Activated CD4-positive, alpha-beta T cell treated with anti-CD3 and anti-CD28 coated beads for 48 hours (primary cell): ENCODE results near the gene TSC1.
"Not testable (repeated sequence)": the region's sequence is repeated elsewhere in the genome, so short reads cannot be mapped to it uniquely, and the experiment has no call there.

Source experiments
- DNase-seq: peaks from one replicate; pipeline ENCODE4 v3.0.0-alpha.2; 2020

The TSC1 gene

DNA sequence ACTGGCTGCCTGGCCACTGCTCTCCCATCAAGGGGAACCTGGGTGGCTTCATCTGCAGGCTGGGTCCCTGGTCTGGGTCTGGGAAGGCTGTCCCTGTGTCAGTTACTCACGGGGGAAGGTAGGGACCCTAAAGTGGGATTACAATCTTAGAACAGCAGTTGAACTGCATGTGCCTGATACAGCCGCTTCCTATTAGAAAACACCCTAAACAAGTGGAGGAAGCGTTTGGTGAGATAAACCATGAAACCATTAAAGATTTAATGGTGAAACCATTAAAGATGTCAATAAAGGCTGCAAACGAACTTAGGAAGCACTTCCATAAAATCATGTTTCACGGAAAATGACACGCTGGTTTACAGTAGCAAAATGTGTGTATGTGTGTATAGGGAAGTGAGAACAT lies 31.5 kb upstream of the TSC1 start:
- no peak for DNase-seq

DNA sequence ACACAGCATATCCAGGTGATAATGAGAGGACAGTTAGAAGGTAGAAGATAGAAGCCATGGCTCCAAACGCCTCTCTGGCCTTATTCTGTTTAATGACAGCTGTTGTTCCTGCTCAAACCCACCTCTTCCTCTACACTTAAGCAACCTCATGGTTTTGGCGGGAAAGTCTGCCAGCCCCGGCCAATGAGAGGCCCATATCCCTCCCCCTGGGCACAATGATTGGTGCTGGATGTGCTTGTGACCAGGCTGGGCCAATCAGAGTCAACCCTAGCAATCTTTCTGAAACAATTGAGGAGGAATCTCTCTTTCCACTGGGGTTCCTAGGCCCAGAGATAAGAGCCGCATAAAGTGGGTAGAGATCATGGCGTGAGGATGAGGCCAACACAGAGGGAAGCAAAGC lies 29.3 kb upstream of the TSC1 start:
- DNase-seq = peak; percentile 50

DNA sequence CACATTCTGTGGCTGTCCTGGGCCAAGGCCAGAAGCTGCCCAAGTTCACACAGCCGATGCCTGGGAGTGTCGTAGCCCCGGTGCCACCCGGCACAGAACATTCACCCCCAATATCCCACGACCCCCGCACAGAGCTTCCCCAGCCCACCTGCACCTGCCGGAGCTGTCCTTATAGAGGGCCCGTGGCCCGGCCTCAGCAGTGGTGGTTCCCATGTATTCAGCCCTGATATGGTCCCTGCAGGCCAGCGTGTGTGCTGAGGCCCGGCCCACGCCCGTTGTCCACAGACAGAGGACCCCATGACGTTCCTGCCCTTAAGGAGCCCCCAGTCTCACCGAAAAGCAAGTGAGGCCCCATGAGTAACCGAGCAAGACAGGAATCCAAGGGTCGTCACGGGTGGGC lies 28.8 kb upstream of the TSC1 start:
- DNase-seq = no peak

DNA sequence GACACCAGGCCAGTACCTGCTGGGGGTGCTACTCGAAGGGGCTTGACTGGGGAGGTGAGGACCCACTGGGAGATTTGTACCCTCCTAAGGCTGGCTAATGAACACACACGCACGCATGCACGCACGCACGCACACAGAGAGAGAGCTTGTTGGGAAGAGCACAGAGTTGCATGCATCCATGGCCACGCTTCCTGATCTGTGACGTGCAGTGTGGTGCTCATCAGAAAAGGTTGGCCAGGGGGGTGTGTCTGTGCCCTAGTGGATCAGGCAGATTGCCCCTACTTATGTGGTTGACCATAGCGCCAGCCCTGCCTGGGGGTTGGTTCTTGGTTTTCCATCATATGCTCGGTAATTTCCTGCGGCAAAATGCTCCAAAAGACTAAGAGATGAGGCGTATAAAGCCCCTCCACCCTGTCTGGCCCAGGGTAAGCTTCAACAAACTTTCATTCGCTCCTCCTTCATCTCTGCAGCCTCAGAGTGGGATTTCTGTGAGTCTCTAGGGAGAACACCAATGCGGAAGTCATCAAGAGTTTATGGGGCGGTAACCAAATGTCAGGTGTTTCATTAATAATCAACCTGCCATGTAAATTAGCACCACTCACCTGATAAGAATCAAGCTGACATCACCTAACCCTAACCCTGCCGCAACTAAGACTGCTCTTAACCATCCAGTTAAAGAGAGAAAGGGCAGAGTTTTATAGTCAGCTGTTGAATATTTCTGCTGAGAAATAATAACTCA lies 26.1 kb upstream of the TSC1 start:
- DNase-seq = no peak

DNA sequence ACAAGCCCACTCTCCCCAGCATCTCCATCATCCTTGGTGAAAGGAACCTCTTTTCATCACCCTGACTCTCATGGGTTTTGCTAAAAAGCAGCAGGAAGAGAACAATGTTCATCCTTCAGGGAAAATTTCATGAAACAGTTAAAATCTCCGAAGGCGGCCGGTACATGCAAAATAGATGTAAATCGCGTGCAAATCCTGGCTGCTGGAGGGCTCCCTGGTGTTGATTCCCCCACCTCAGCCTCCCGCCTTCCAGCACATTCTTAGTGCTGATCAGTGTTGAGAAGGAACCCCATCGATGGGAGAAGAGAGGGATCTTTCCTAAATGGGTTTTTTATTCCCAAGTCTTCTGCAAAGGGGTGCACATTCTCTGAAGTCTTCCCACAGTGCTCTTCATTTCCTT lies 25.4 kb upstream of the TSC1 start:
- DNase-seq = no peak

DNA sequence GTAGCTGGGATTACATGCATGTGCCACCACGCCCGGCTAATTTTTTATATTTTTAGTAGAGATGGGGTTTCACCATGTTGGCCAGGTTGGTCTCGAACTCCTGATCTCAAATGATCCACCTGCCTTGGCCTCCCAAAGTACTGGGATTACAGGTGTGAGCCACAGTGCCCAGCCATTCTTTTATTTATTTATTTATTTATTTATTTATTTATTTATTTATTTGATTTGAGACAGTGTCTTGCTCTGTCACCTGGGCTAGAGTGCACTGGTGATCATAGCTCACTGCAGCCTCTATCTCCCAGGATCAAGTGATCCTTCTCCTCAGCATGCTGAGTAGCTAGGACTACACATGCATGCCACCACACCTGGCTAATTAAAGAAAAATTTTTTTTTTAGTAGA lies 23.5 kb upstream of the TSC1 start:
- DNase-seq = not testable (repeated sequence)

DNA sequence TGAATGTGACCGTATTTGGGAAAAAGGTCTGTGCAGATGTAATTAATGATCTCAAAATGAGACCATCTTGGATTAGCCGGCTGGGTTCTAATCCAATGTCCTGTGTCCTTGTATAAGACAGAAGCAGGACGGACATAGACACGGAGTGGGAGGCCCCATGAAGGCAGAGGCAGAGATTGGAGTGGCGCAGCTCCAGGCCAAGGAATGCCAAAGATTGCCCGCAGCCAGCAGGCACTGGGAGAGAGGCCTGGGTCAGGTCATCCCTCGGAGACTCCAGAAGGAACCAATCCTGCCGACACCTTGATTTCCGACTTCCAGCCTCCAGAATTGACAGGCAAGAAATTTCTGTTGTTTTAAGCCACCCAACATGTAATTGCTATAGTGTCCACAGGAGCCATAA lies 21.1 kb upstream of the TSC1 start:
- no peak for DNase-seq

DNA sequence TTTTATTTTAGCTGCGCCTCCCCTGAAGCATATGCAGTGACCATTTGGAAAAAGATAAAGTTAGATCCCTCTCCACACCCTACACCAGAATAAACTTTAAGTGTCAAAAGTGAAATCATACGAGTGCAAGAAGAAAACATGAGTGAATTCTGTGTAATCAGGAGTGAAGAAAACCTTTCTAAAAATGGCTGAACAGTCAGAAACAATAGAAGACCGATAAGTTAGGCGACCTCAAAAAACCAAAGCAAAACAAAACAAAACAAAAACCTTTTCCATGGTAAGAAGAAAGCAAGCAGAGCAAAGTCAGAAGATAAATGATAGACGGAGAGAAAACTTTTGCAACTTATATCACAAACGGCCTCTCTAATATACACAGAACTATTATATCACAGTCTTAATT lies 16.6 kb upstream of the TSC1 start:
- DNase-seq = no peak

DNA sequence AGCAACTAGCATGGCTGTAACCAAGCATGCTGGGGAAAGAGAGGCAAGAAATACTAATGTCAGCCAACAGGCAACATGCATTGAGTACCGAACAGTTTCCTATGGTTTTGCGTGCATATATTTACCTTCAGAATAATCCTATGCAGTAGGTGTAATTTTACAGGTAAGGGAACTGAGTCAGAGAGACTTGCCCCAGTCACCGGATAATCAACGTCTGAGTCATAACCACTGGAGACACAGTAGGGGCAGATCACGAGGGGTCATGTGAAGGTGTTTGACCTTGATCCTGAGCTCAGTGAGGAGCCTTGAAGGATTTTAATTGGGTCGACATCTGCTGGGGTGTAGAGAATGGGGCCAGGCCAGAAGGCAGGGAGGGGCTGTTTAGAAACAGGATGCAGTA lies 13.4 kb upstream of the TSC1 start:
- no peak for DNase-seq

DNA sequence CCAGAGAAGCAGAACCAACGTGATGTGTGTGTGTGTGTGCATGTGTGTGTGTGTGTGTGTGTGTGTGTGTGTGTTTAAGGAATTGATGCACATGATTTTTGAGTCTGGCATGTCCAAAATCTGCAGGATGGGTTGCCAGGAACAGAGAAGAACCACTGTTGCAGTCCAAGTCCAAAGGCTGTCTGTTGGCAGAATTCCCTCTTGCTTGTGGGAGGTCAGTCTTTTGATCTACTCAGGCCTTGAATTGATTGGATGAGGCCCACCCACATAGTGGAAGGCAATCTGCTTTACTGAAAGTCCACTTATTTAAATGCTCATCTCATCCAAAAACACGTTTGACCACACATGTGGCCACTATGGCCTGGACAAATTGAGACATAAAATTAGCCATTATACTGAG lies 11.4 kb upstream of the TSC1 start:
- no peak for DNase-seq

DNA sequence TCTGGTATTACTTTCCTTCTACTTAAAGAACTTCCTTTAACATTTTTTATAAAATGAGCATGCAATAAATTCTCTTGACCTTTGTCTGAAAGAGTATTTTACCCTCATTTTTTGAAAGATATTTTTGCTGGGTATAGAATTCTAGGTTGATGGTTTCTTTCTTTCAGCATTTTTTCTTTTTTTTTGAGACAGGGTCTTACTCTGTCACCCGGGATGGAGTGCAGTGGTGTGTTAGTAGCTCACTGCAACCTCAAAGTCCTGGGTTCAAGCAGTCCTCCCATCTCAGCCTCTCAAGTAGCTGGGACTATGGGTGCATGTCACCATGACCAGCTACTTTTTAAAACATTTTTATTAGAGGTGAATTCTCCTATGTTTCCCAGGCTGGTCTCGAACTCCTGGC lies 10.7 kb upstream of the TSC1 start:
- no peak for DNase-seq

DNA sequence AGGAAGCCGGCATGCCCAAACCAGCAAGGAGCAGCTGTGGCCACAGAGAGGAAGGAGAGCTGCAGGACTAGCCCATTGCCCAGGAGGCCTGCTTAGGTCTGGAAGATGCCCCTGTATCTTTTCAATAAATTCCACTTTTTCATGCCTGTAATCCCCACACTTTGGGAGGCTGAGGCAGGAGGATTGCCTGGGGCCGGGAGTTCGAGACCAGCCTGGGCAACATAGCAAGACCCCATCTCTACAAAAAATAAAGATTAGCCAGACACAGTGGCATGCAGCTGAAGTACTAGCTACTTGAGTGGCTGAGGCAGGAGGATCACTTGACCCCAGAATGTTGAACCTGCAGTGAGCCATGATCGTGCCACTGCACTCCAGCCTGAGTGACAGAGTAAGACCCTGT lies 5.3 kb upstream of the TSC1 start:
- no peak for DNase-seq

DNA sequence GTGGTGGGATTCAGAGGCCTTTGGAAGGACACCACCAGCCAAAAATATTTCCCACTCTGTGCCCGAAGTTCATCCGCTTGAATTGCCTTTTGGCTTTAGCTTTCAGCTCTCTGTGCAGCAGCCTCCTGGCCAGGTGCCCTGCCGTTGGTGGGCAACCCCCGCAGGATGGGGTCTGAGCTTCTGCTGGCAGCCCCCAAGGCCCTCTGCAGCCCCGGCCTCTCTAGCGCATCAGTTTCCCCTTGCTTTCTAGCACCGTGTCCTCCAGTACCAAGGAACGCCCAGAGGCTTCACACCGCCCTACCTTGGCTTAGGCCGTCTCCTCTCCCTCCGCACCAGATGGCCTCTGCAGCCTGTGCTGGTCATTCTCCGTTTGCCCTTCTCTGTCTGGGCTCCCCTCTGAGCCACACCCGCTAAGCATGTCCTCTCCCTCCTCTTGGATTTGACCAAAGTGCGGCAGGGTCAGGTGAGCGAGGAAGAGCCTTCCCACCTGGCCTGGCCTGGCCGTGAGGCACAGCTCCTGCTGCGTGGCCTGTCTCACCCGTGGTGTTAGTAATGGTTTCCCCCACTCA lies 4.2 kb upstream of the TSC1 start:
- DNase-seq = no peak

DNA sequence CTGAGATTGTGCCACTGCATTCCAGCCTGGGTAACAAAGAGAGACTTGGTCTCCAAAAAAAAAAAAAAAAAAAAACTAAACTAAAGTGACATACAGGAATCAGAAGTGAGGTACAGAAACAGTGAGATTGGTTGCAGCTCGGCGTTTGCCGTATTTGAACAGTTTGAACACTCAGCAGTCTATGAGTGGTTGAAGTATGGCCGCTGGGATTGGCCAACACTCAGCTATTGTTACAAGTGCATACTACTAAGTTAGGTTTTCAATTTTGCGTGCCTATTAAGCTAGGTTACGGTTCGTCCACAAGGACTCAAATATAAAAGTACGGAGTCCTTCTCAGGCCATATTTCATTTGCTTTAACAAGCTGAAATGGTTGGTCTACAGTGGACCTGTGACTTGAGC lies 3.3 kb upstream of the TSC1 start:
- no peak for DNase-seq

DNA sequence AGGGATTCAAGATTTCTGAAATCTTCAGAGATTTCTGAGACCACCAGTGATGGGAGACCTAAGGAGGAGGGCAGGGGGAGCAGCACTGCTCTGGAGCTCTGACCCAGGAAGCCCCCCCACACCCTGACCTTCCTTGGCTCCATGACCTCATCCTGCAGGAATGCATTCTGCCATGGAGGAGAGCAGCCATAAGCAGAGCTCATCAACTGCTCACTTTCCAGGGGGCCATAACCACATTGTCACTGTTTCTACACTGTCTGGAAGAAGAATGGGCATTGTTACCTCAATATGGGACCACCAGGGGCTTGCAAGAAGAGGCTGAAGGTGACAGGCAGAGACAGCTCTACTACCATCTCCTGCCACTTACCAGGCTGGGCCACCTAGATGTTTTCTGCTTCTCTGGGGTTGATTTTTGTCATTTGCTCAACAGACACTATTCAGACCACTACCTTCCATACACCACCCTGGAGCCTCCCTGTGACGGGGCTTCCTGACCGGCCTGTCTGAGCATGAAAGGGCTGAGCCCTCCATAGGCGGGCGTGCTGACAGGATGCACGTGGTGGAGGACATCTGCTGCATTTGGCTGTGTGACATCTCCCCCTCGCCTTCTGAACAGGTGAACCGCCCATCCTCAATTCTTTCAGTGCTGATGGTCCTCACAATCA lies 2.3 kb upstream of the TSC1 start:
- no peak for DNase-seq

DNA sequence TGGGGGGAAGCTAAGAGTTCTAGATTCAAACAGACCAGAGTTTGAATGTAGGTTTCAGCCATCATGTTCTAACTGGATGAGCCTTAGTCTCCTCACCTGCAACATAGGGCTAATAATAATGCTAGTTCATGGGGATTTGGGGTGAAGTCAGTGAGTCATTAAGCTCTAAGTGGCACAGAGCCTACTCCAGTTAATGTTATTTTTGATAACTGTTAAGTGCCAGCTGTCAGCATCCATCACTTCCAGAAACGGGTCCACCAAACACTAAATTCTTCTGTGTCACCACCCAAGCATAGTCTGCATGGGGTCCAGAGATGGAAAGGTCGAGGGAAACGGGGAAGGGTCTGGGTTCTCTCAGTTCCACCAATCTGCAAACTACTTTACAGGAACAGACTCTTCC lies 1.8 kb upstream of the TSC1 start:
- DNase-seq = no peak

DNA sequence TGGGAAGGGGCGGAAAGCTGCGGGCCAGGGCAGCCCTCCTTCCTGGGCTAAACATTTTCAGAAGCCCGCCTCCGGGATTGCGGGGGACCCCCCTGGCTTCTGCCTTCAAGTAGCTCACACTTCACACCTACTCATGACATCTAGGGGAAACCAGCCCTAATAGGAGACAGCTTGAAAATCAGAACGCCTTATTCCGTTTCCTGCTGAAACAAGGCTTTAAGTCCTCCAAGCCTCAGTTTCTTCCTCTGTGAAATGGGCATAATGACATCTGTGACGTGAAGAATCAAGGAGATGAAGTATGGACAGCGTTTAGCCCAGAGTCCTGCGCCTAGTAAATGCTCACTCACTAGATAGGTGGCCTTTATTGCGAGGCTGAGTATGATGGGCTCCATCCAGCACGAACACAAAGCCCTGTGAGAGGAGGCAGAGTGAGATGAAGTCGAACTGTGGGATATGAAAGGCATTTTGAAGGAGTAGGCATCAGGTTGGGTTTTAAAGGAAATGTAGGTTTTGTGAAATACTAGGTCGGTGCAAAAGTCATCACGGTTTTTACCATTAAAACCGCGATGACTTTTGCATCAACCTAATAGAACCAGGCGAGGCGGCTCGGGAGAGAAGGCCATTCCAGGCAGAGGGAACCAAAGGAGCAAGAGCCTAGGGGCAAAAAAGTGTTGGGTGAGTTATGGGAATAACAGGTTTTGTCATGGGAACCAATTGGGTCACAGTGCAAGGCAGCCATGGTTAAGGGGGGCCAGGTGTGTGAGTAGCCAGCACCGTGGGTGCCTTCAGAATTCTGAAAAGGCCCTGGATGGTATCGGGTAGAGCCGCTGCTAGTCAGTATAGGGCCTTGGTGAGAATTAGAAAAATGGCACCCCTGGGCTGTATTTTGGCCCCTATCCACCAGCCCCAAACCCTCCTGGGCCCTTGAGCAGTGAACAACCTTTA lies 1.0 kb upstream of the TSC1 start:
- DNase-seq = no peak

DNA sequence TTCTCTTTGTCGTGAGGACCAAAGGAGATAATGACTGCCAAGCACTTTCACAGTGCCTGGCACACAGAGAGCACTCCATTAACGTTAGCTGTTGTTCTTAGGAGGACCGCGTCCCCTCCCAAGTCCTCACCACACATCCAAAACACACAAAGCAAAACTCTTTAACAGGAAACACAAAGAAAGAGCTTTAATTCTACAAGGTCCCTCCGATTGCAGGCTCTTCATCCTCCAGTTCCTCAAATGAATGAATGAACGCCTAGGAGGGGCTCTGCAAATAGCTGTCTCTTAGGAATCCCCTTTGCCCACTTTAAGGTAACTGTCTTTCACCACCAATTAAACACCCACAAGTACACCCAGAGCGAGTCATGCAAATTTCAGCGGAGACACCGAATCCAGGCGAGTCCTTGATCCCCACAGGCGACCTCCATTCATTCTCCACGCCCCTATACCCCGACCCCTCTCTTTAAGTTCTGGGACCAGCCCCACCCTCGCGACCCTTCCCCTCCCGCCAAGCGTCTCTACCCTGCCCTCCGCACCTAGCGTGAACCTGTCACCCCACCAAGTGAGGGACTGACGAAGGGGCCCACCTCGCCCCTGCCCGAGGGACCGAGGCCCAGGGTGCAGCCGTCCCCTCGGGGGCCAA lies 644 bp downstream of the TSC1 start:
- DNase-seq = peak; percentile 7

DNA sequence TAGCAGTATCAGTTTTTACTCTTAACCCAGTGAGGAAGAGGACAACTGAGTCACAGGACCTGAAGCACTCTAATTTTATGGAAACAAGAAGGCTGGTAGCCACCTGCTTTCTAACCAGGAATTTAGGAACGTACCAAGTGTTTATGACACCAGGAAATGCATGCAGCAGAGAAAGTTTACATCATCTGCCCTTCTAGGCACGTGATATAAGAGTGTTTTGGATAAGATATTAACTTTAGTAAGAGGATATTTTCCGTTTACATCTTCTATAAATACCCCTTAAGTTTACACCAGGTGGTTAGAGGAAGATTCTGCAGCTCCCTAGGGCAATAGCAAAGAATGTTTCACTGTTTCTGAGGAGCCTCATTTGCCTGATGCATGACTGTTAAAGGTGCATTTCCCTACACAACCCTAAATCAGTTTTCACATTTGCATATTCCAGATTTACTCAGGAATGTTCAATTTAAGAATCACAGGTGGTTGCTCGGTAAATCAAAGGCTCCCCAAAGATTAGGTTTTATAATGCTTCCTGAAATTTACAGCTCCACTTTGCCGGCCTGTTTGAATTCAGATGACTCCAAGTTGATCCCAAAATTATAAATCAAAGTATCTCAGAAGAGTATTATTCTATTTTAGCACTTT lies 1.8 kb downstream of the TSC1 start:
- no peak for DNase-seq

DNA sequence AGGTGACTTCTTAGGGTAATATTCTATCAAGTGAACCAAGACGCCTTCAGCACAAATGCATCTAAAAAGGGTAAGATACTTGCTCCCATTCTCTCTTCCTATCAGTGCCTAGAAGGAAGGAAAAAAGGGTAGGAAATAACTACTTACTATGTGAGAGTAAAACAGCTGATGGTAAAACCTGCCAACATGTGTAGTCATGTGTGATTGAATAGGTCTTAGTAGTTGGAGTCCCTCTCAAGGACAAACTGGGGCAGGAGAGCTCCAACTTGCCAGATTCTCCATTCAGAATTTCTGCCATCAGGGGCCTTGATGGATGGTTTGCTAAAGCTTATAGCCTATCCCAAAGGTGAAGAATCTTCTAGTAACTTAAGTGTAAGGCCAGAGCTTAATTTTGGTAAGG lies 5.2 kb downstream of the TSC1 start:
- DNase-seq = no peak

DNA sequence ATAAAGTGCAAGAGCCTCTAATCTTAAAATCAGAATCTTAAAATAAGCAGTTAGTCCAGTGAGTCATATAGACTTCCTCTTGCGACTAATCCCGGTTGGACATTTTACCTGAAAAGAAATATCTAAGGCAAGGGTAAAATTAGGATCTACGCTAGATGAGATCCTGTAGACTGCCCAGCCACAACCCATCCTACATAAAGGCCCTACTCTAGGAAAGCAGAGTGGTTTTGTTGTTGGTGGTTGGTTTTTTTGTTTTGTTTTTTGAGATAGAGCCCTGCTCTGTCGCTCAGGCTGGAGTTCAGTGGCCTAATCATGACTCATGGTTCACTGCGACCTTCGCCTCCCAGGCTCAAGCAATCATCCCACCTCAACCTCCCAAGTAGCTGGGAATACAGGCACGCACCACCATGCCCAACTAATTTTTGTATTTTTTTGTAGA lies 6.9 kb downstream of the TSC1 start:
- DNase-seq = no peak

DNA sequence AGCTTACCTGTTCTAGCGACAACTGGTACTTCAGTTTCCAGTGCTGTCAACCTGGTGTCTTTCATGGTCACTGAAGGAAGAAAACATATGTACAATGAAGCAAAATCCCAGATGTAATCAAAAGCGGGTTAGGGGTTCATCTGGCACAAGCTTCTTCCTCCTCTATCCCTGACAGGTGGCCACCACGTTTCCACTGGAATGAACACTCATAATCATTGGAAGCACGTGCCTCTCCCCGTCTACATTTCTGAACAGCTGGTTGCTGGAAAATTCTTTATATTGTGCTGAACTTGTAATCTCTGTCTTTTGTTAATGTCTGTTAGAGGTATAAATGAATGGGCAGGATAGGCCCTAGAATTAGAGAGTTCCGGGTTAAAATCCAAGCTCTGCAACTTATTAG lies 9.4 kb downstream of the TSC1 start:
- no peak for DNase-seq
